22Rv1 (cell line): ENCODE measurements around the gene APC2.

Source experiments
- ZFX ChIP-seq: fragments of 450-650 bp; IDR thresholded peaks from 2 replicates; pipeline ENCODE4 v1.6.1; 2017; ENCODE audit warnings: antibody characterized with exemption, borderline replicate concordance
- TF ChIP-seq, protein P1 (sequence below): fragments of 450-650 bp; IDR thresholded peaks from 2 replicates; pipeline ENCODE4 v1.5.1; 2017; ENCODE audit warnings: mild to moderate bottlenecking

- TF ChIP-seq, protein P1, sequence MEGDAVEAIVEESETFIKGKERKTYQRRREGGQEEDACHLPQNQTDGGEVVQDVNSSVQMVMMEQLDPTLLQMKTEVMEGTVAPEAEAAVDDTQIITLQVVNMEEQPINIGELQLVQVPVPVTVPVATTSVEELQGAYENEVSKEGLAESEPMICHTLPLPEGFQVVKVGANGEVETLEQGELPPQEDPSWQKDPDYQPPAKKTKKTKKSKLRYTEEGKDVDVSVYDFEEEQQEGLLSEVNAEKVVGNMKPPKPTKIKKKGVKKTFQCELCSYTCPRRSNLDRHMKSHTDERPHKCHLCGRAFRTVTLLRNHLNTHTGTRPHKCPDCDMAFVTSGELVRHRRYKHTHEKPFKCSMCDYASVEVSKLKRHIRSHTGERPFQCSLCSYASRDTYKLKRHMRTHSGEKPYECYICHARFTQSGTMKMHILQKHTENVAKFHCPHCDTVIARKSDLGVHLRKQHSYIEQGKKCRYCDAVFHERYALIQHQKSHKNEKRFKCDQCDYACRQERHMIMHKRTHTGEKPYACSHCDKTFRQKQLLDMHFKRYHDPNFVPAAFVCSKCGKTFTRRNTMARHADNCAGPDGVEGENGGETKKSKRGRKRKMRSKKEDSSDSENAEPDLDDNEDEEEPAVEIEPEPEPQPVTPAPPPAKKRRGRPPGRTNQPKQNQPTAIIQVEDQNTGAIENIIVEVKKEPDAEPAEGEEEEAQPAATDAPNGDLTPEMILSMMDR: no peak
- no peak for TF ChIP-seq ZFX
Measured at GRCh38 chr19:1427221-1427920, 22.6 kb upstream of the APC2 start.
